ENCODE data around the gene MRPS18A.

Gene MRPS18A

DNA sequence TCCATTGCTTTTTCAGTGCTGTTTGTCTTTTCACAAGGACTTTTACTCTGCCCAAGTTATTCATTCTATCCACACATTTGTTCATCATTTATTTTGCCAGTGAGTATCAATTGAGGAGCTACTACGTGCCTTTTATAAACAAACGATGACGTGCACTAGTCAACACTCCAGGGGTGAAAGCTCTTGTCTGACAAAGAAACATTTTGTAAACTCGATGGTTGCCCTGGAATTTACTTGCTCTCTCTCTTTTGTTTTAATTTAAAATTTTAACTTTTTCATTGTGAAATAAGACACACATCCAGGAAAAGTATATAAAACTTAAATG lies 8.3 kb upstream of the MRPS18A start:
- no peak for DNase-seq

GRCh38 chr6:43695215-43695966 lies 7.8 kb upstream of the MRPS18A start:
- DNase-seq, result no peak

DNA sequence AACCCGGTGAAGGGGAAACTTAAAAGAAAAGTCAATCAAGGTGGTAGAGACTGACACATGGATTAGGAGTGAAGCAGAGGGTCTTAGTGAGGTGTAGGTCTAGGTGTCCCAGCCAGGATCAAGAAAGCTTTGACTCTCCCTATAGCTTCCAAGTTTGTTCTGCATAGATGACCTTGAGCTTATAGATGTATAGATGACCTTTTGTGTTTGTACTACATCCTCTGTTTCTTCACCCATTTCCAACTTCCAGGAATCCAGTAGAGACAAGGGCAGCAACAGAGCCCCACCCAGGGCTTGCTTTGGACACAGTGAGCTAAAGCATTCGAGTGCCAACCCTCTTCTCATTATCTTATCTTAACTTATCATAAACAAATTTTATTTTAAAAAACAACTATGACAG lies 1.8 kb upstream of the MRPS18A start:
- DNase-seq, result no peak

DNA sequence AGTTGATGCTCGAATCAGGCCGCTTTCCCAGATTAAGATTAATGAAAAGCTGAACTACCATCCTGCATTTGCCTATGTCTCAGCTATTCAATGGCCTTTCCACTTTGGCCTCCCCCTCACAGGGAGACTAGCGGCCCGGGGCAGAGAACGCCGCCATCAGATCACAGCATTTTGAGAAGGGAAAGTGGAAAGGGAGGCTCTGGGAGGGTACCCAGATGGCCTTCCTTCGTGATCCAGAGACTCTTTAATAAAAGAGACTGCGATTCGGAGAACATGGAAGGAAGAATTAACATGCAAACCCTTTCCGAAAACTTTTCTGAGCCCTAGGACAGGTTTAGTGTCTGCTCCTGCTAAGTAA lies 533 bp downstream of the MRPS18A start:
- DNase-seq, result no peak

DNA sequence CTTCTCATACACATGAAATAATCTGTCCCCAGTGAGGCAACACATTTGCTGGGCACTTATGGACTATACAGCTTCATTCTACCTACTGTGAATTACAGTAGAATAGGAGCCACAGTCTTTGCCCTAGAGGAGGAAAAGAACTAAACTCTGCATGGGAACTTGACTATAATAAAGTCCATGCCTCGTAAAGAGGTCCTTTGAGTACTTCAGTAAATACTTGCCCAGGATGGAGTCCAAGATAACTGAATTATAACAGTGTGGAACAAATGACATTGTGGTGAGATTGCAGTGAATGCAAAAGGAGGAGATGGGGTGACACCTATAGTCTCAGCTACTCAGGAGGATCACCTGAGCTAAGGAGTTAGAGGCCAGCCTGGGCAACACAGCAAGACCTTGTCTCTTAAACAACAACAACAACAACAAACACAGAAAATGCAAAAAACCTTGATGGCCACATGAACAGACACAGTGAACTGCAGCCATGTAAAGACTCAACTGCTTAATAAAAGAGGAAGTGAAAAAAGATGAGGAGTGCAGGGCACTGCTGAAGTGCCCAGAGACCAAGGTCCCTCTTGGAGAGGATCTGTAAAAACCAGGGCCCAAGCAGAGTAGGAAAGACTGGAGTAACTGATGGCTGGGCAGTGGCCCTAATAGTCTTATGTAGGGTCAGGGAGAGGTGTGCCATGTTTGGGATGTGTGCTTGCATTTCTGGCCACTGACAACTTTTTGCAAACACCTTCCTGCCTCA lies 3.7 kb downstream of the MRPS18A start:
- DNase-seq, result no peak

DNA sequence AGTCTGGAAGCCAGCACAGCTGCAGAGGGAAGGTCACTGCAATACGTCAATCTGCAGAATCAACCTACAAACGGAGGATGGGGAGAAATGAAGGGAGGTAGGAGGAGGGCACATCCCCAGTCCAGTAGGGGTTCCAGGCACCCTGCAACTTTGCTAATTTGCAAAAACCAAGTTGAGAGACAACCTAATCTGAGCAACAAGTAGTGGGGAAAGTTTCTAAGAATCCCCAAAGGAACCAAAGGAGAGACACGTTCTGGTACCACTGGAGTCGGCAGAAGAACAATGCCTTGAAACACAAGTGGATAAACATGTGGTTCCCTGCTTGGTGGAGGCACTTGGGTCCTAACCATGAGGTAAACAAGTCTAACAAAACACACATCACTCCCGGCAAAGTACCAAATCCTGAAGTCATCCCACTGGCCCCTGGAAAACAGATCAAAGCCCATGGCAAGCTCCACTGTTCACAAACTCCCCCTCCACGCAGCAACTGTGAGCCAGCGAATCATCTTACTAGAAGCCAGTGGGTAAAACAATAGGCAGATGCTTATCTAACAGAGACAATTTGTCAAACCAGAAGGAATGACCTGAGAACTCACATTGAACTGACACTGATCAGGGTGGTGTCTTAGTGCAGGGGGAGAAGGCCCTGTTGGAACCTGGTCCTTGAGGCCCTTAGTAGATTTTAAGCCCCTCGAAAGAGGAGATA lies 4.7 kb downstream of the MRPS18A start:
- DNase-seq, result no peak

DNA sequence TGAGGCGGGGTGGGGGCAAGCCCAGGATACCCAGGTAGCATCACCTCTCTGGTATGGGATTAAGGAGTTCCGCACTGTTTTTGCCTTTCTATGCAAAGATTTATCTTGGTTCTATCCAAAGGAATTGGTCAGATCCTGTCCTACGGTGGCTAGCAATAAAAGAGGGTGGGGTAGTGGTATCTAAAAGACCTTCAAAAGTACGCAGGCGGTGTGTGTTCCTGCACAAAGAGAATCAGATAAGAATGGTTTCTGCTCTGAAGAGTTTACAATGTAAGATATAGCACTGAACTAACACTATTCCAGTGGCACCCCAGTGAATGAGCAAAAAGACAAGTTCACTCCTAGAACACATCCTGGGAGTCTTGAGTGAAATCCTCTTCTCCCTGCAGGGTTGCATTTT lies 6.3 kb downstream of the MRPS18A start:
- DNase-seq, result no peak

- no peak for DNase-seq
Observed at GRCh38 chr6:43680308-43681200, 7.0 kb downstream of the MRPS18A start.

- no peak for DNase-seq
Observed at GRCh38 chr6:43679057-43679456, 8.5 kb downstream of the MRPS18A start.

GRCh38 chr6:43678341-43678740 lies 9.2 kb downstream of the MRPS18A start:
- no peak for DNase-seq

DNA sequence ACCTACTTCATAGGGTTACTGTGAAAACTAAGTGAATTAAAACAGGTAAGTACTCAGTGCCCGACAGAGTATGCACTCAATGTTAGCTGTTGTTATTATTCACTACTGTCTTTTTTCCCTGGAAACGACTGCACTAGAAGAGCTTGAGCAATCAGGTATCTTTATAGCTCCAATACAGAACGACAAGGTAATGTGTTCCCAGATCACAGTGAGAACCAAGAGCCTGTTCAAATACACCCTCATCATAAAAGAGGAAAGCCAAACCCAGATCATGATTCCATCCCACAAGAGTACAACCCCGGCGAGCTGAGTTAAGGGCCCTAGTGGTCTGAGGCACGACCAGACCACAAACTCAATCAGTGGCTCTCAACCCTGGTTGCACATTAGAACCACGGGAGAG lies 9.8 kb downstream of the MRPS18A start:
- DNase-seq, result no peak

DNA sequence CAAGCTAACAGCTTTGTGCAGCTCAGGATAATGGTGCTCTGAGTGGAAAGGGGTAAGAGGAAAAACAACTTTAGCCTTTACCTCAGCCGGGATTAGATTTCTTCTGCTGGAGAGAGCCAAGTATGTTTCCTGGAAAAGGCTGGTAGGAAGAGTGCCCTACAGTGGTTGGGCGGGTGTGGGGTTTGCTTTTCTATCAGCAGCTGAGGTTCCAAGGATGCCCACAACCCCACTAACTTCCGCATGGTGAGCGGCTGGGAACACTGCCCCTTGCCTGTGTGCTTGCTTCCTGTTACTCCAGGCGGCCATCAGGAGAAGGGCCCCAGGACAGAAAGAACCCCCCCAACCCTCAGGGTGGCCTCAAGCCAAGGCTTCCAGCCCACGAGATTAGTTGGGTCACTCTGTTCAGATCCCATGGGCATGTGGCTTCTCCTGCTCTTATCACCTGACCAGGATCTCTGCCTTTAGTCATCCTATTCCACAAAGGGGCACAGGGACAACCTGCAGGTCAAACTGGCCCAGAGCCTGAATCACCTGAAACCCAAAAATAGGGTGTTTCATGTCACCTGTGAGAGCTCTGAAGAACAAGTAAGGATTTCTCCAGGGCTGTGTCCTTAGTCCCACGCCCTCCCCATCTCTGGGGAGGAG lies 10.5 kb downstream of the MRPS18A start:
- no peak for DNase-seq

GRCh38 chr6:43674921-43675320 lies 12.7 kb downstream of the MRPS18A start:
- DNase-seq, result no peak

- no peak for DNase-seq
Observed at GRCh38 chr6:43674291-43674690, 13.3 kb downstream of the MRPS18A start.

GRCh38 chr6:43673444-43674084 lies 14.0 kb downstream of the MRPS18A start:
- DNase-seq, result no peak

- no peak for DNase-seq
Observed at GRCh38 chr6:43671801-43672690, 15.5 kb downstream of the MRPS18A start.

DNA sequence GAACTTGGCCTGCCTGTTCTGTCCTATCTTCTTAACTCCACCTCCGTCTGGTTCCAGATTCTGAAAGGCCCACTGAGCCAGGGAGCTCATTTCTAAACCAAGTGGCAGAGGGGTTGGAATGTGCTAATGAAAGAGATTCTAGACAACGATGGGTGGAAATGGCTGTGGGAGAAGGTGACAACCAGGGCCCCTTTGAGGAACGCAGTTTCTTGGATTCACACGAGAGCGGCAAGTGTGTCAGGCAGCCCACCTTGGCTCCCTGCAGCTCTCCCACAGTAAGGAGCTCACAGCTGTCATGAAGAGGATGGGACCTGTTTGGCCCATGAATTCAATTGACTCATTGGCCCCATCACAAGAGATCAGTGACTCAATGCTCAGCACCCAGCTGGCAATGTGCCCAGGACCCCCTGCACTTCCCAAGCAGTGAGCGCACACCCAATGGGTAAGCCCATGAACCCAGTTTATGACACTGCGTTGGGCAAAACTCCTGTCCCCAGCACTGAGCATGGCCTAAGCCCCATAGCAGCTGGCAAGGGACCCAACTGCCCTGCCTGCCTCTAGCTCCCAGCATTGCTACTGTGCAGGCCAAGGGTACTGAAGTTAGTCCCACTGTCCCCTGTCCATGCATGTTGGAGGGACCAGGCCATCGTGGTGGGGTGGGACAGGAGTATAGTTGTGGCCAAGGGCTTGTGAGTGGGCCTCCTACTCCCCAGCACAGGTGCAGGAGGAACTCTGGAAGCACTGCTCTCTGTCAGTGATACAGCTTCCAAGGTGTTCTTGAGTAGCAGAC lies 16.4 kb downstream of the MRPS18A start:
- DNase-seq, result no peak

GRCh38 chr6:43670623-43670986 lies 17.0 kb downstream of the MRPS18A start:
- no peak for DNase-seq

- DNase-seq, result no peak
Observed at GRCh38 chr6:43669922-43670622, 17.5 kb downstream of the MRPS18A start.

Data from CD4-positive, alpha-beta T cell treated with Interleukin-17A for 4 hours (primary cell).